KOPT-K1 (cell line): ENCODE measurements around the gene PITX1.

ENCODE experiments used
- H3K27ac ChIP-seq: fragments of 200-600 bp; sonication (generic); 2 replicates; pipeline ENCODE4 v1.5.1; 2016; ENCODE audit warnings: antibody characterized with exemption, mild to moderate bottlenecking, low read depth, low read length; ENCODE audit not compliant: poor library complexity, severe bottlenecking
- H3K36me3 ChIP-seq: fragments of 200-600 bp; sonication (generic); 2 replicates; pipeline ENCODE4 v1.5.1; 2017; ENCODE audit warnings: antibody characterized with exemption, mild to moderate bottlenecking, low read length, moderate library complexity; ENCODE audit not compliant: insufficient read depth
- H3K9me3 ChIP-seq: fragments of 200-600 bp; sonication (generic); 2 replicates; pipeline ENCODE4 v1.5.1; 2017; ENCODE audit warnings: antibody characterized with exemption, low read length, mild to moderate bottlenecking; ENCODE audit not compliant: insufficient read depth, poor library complexity, severe bottlenecking

Gene PITX1

DNA sequence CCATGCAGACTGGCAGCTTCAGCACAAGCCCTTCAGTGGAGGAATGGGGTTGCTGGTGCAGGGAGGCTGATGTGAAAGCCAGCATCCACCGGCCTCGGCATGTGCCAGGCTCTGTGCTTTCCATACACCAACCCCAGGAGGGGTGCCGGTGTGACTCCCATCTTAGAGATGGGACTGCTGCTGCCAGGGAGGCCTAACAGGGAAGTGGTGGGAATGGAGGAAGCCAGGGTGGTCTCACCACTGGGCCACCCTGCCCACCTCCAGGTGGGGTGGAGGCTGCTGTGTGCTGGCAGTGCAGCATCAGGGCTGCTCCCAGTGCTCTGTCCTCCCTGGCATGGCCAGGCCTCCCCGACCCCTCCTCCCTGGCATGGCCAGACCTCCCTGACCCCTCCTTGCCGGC lies 32.8 kb upstream of the PITX1 start:
- Histone ChIP-seq H3K9me3 (no peaks in the 10 kb centered on the region), H3K36me3 (no peaks in the 10 kb centered on the region), H3K27ac (no peak overlapping the region)

DNA sequence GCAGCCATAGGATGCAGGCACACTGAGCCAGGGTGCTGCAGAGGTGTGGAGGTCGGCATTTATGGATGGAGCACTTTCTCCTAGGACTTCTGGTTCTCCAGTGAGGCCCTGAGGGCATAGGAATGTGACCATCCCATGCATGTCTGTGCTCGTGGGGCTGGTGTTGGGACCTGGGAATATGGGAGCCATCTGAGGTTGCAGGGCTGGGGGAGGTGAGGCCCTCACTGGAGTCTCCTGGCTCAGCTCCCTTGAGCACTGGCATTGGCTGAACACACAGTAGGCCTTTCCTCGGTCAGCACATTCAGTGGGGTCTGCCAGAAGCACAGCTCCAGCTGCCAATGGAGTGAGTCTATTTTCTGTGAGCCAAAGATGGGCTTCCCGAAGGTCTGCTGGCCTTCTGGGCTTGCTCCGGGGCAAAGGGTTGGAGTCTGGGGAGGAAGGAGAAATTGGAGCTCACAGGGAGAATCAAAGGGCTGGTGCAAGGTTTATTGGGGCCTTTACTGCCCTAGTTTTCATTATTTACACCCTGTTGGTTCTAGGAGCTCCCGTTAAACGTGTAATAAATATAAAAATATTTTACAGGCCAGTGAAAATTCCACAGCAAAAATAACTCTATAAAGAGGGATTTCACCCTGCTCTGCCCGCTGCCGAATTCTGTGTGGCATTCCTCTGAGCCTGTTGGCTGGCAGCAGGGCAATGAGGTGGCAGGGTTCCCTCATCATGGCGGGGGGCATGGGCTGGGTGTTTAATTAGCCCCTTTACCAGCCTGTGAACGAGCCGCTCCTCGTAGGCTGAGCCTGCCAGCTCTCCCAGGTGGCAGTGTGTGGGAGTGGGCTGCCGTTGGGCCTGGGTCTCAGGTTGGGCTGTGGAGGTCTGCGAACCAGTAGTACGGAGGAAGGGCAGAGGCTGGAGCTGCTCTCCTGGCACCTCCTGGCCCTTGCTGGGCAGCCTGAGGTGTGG lies 31.6 kb upstream of the PITX1 start:
- Histone ChIP-seq H3K9me3 (no peaks in the 10 kb centered on the region), H3K27ac (no peak overlapping the region), H3K36me3 (no peaks in the 10 kb centered on the region)

- H3K9me3 ChIP-seq, result no peaks in the 10 kb centered on the region
- H3K27ac ChIP-seq, result no peak overlapping the region
- no peaks in the 10 kb centered on the region for H3K36me3 ChIP-seq
Measured at GRCh38 chr5:135064235-135064570, 30.2 kb upstream of the PITX1 start.

GRCh38 chr5:135063511-135064234 lies 29.6 kb upstream of the PITX1 start:
- no peak overlapping the region for H3K27ac ChIP-seq
- H3K9me3 ChIP-seq, result no peaks in the 10 kb centered on the region
- H3K36me3 ChIP-seq, result no peaks in the 10 kb centered on the region

DNA sequence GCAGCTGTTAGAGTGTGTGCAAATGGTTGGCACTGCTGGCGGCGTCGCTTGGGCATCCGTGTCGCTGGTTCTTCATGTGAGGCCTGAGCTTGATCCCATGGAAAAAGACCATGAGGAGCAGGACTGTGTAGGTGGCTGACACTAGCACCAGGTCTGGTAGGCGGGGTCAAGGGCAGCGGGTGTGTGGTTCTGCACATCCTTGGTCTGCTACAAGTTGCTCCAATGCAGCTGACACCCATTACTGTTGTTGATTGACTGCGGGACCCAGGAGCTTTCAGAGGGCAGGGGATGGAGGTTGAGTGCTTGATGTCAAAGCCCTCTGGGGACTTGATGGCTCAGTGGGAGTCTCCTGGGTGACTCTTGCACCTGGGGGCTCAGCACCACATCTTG lies 29.0 kb upstream of the PITX1 start:
- Histone ChIP-seq H3K9me3 (no peaks in the 10 kb centered on the region), H3K36me3 (no peaks in the 10 kb centered on the region), H3K27ac (no peak overlapping the region)

DNA sequence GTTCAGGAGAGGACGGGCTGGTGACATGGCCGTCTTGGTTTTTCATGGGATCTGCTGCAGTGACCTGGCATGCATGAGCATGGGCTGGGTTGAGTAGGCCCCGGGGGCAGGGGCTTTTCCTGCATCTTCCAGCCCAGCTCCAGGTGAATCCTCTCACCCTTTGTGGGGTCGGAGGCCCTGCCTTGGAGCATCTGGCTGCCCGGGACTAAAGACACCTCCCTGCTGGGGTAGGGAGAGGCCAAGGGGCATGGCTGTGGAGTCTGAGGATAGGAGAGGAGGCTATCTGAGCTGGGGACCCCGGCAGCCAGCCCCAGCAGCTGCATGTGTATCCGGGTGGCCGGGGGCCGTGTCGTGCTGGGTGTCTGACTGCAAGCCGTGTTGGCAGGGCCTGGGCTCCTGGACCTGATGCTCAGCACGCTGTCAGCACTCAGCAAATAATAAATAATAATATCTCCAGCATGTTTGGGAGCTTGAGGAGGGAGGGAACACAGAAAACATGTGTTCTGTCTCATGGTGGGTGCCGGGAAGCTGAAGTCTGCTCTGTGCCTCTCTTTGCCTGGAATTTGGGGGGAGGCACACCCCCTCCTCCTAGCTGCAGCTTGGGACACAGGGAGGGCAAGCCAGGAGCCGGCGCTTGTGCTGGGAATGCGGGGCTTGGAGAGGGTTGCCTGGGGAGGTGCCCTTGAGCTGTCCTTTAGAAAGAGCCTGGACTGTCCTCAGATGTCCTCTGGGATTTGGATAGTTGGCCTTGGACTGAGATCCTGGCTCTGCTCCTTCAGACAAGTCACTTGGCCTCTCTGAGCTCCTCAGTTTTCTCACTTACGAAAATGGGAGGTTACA lies 28.4 kb upstream of the PITX1 start:
- Histone ChIP-seq H3K36me3 (no peaks in the 10 kb centered on the region), H3K9me3 (no peaks in the 10 kb centered on the region), H3K27ac (no peak overlapping the region)

- no peaks in the 10 kb centered on the region for H3K9me3 ChIP-seq
- H3K36me3 ChIP-seq, result no peaks in the 10 kb centered on the region
- H3K27ac ChIP-seq, result no peak overlapping the region
Measured at GRCh38 chr5:135061001-135061400, 27.0 kb upstream of the PITX1 start.

- Histone ChIP-seq H3K36me3 (no peaks in the 10 kb centered on the region), H3K9me3 (no peaks in the 10 kb centered on the region), H3K27ac (no peak overlapping the region)
Measured at GRCh38 chr5:135060021-135060420, 26.0 kb upstream of the PITX1 start.

- Histone ChIP-seq H3K9me3 (no peaks in the 10 kb centered on the region), H3K27ac (no peak overlapping the region), H3K36me3 (no peaks in the 10 kb centered on the region)
Measured at GRCh38 chr5:135059000-135059923, 25.2 kb upstream of the PITX1 start.

DNA sequence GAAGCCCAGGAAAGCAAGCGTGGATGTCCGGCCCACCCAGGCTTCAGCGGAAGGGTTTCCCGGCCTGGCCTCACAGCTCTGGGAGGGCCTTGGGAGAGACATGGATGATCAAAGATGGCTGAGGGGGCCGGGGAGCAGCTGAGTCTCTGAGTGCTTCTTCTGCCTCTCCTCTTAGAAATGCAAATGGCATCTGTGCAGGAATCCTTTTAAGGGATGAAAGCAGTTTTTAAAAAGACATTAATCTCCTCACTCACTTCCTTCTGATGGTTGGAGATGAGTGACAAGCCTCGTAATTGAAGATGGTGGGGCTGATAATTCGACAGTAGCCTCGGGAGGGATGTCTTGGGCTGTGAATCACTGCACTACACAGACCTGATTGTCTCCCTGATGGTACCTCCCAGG lies 24.3 kb upstream of the PITX1 start:
- Histone ChIP-seq H3K36me3 (no peaks in the 10 kb centered on the region), H3K27ac (no peak overlapping the region), H3K9me3 (no peaks in the 10 kb centered on the region)

DNA sequence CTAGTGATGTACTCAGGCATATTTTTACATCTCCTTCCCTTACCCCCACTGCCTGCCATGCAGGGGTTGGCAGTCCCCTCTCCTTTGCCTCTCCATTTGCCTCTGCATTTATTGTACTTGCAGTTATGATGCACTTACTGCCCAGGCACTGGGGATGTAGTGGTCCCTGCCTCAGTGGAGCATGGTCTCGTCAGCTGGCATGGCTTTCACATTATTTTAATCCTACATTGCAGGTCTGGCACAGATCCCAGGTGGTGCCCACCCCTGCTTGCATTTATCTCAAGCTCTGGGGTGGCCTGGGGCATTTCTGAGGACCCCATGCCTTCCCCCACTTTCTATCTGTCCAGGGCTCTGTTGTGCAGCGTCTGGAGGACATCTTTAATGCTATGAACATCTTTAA lies 23.2 kb upstream of the PITX1 start:
- Histone ChIP-seq H3K36me3 (no peaks in the 10 kb centered on the region), H3K9me3 (no peaks in the 10 kb centered on the region), H3K27ac (no peak overlapping the region)

- no peaks in the 10 kb centered on the region for H3K9me3 ChIP-seq
- no peak overlapping the region for H3K27ac ChIP-seq
- H3K36me3 ChIP-seq, result no peaks in the 10 kb centered on the region
Measured at GRCh38 chr5:135056316-135057030, 22.4 kb upstream of the PITX1 start.

DNA sequence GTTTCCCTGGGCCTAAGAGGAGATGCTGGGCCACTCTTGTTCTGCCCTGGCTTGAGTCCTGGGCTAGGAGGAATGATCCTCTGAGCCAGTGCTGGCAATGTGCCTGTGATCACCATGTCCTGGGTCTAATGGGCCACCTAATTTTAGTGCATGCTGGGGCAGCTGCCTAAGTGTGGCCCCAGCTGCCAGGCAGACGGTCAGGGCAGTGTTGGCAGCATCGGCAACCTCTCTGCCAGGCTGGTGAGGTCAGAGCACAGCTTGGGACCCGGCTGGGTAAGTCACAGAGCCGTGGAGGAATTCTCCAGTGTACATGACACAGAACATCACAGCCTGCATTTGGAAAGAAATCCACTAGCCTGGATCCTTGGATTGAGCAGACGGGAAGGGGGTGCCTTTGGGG lies 21.4 kb upstream of the PITX1 start:
- no peaks in the 10 kb centered on the region for H3K36me3 ChIP-seq
- H3K9me3 ChIP-seq, result no peaks in the 10 kb centered on the region
- H3K27ac ChIP-seq, result no peak overlapping the region

- Histone ChIP-seq H3K9me3 (no peaks in the 10 kb centered on the region), H3K36me3 (no peaks in the 10 kb centered on the region), H3K27ac (no peak overlapping the region)
Measured at GRCh38 chr5:135054546-135054945, 20.5 kb upstream of the PITX1 start.
